ENCODE data around the gene TC2N. TPM values are rescaled to one million over a fixed set of nuclear protein-coding genes. Genes with fewer than 3 reads are reported as not detected.

TC2N gene
- total and polyA plus RNA-seq, 2 experiments from 2014 or later = 10.0 to 35.0 TPM

GRCh38 chr14:91831337-91831736 lies 36.0 kb downstream of the TC2N start:
- Histone ChIP-seq H3K27ac (ENCODE audit: low read depth) (peak overlapping the region; percentile 35), H3F3A (replicated peaks; ENCODE audit: low read depth) (no peaks in the 10 kb centered on the region), H3K4me3 (peak overlapping the region; percentile 23; the same call in 1 of the 2 replicates), H3K4me2 (peak overlapping the region; percentile 46), H4K20me1 (replicated peaks; ENCODE audit: insufficient read depth) (no peaks in the 10 kb centered on the region), H3K4me1 (ENCODE audit: insufficient read depth) (peaks cover 46% of the 10 kb centered on the region), H3K27me3 (ENCODE audit: insufficient read depth) (peaks cover 6% of the 10 kb centered on the region), H2AFZ (no peak overlapping the region), H3K79me2 (replicated peaks; ENCODE audit: insufficient read depth) (peaks cover 81% of the 10 kb centered on the region), H3K9me2 (ENCODE audit: insufficient read depth) (no peaks in the 10 kb centered on the region), H3K36me3 (ENCODE audit: insufficient read depth) (no peaks in the 10 kb centered on the region)
- Mint-ChIP-seq H3K27me3 (ENCODE audit: insufficient read depth, low read depth, poor library complexity) (no peaks in the 10 kb centered on the region), H3K9me3 (peaks cover 9% of the 10 kb centered on the region), H3K27ac (peak overlapping the region; percentile 51), H3K4me1 (peaks cover 52% of the 10 kb centered on the region), H3K36me3 (ENCODE audit: low read depth) (peaks cover 10% of the 10 kb centered on the region), H3K4me3 (no peak overlapping the region)
- DNase-seq (ENCODE audit: low spot score) (no peak), ATAC-seq (no peak)
- TF ChIP-seq, protein P1, sequence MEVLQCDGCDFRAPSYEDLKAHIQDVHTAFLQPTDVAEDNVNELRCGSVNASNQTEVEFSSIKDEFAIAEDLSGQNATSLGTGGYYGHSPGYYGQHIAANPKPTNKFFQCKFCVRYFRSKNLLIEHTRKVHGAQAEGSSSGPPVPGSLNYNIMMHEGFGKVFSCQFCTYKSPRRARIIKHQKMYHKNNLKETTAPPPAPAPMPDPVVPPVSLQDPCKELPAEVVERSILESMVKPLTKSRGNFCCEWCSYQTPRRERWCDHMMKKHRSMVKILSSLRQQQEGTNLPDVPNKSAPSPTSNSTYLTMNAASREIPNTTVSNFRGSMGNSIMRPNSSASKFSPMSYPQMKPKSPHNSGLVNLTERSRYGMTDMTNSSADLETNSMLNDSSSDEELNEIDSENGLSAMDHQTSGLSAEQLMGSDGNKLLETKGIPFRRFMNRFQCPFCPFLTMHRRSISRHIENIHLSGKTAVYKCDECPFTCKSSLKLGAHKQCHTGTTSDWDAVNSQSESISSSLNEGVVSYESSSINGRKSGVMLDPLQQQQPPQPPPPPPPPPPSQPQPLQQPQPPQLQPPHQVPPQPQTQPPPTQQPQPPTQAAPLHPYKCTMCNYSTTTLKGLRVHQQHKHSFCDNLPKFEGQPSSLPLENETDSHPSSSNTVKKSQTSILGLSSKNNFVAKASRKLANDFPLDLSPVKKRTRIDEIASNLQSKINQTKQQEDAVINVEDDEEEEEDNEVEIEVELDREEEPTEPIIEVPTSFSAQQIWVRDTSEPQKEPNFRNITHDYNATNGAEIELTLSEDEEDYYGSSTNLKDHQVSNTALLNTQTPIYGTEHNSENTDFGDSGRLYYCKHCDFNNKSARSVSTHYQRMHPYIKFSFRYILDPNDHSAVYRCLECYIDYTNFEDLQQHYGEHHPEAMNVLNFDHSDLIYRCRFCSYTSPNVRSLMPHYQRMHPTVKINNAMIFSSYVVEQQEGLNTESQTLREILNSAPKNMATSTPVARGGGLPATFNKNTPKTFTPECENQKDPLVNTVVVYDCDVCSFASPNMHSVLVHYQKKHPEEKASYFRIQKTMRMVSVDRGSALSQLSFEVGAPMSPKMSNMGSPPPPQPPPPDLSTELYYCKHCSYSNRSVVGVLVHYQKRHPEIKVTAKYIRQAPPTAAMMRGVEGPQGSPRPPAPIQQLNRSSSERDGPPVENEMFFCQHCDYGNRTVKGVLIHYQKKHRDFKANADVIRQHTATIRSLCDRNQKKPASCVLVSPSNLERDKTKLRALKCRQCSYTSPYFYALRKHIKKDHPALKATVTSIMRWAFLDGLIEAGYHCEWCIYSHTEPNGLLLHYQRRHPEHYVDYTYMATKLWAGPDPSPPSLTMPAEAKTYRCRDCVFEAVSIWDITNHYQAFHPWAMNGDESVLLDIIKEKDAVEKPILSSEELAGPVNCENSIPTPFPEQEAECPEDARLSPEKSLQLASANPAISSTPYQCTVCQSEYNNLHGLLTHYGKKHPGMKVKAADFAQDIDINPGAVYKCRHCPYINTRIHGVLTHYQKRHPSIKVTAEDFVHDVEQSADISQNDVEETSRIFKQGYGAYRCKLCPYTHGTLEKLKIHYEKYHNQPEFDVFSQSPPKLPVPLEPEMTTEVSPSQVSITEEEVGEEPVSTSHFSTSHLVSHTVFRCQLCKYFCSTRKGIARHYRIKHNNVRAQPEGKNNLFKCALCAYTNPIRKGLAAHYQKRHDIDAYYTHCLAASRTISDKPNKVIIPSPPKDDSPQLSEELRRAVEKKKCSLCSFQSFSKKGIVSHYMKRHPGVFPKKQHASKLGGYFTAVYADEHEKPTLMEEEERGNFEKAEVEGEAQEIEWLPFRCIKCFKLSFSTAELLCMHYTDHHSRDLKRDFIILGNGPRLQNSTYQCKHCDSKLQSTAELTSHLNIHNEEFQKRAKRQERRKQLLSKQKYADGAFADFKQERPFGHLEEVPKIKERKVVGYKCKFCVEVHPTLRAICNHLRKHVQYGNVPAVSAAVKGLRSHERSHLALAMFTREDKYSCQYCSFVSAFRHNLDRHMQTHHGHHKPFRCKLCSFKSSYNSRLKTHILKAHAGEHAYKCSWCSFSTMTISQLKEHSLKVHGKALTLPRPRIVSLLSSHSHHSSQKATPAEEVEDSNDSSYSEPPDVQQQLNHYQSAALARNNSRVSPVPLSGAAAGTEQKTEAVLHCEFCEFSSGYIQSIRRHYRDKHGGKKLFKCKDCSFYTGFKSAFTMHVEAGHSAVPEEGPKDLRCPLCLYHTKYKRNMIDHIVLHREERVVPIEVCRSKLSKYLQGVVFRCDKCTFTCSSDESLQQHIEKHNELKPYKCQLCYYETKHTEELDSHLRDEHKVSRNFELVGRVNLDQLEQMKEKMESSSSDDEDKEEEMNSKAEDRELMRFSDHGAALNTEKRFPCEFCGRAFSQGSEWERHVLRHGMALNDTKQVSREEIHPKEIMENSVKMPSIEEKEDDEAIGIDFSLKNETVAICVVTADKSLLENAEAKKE (CRISPR knock-in tag; IDR thresholded peaks at IDR 0.05) = no peak
- TF ChIP-seq EZH2phosphoT487 (IDR thresholded peaks at IDR 0.05; ENCODE audit: unreplicated experiment) (no peak), CTCF (conservative IDR thresholded peaks at IDR 0.05; ENCODE audit: low read depth in 2 of 2) (no peak), JUNB (IDR thresholded peaks at IDR 0.05; ENCODE audit: unreplicated experiment) (no peak), CREB1 (CRISPR knock-in tag; IDR thresholded peaks at IDR 0.05; ENCODE audit: low read depth) (no peak), EZH2 (IDR thresholded peaks at IDR 0.05; ENCODE audit: low read depth, unreplicated experiment) (no peak), ZNF114 (CRISPR knock-in tag; IDR thresholded peaks at IDR 0.05) (no peak), ZNF331 (CRISPR knock-in tag; IDR thresholded peaks at IDR 0.05; ENCODE audit: low read depth) (no peak), NANOG (IDR thresholded peaks at IDR 0.05; ENCODE audit: borderline replicate concordance) (no peak), POLR2AphosphoS5 (IDR thresholded peaks at IDR 0.05; ENCODE audit: low read depth) (no peak), ETS1 (IDR thresholded peaks at IDR 0.05) (no peak), STAT1 (IDR thresholded peaks at IDR 0.05; ENCODE audit: unreplicated experiment) (no peak)
- TF ChIP-seq, protein P2, sequence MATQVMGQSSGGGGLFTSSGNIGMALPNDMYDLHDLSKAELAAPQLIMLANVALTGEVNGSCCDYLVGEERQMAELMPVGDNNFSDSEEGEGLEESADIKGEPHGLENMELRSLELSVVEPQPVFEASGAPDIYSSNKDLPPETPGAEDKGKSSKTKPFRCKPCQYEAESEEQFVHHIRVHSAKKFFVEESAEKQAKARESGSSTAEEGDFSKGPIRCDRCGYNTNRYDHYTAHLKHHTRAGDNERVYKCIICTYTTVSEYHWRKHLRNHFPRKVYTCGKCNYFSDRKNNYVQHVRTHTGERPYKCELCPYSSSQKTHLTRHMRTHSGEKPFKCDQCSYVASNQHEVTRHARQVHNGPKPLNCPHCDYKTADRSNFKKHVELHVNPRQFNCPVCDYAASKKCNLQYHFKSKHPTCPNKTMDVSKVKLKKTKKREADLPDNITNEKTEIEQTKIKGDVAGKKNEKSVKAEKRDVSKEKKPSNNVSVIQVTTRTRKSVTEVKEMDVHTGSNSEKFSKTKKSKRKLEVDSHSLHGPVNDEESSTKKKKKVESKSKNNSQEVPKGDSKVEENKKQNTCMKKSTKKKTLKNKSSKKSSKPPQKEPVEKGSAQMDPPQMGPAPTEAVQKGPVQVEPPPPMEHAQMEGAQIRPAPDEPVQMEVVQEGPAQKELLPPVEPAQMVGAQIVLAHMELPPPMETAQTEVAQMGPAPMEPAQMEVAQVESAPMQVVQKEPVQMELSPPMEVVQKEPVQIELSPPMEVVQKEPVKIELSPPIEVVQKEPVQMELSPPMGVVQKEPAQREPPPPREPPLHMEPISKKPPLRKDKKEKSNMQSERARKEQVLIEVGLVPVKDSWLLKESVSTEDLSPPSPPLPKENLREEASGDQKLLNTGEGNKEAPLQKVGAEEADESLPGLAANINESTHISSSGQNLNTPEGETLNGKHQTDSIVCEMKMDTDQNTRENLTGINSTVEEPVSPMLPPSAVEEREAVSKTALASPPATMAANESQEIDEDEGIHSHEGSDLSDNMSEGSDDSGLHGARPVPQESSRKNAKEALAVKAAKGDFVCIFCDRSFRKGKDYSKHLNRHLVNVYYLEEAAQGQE (IDR thresholded peaks at IDR 0.05; ENCODE audit: unreplicated experiment) = no peak

All from GM23338 (cell line).